ENCODE measurements around the gene RECK.
A peak's percentile ranks its signal among the peaks of the same experiment; 100 is the strongest.
"Not testable (repeated sequence)": the region's sequence is repeated elsewhere in the genome, so short reads cannot be mapped to it uniquely, and the experiment has no call there.

RECK gene

GRCh38 chr9:36064448-36065037 is 27.8 kb downstream of the RECK start:
- DNase-seq = no peak

GRCh38 chr9:36074055-36074454 is 37.3 kb downstream of the RECK start:
- DNase-seq = no peak

GRCh38 chr9:36074870-36075532 is 38.3 kb downstream of the RECK start:
- peak; percentile 31 to 51 for DNase-seq

GRCh38 chr9:36078051-36078450 is 41.3 kb downstream of the RECK start:
- no peak for DNase-seq

GRCh38 chr9:36080519-36080918 is 43.8 kb downstream of the RECK start:
- DNase-seq = no peak

- DNase-seq = no peak
Measured at GRCh38 chr9:36082931-36083330, 46.2 kb downstream of the RECK start.

GRCh38 chr9:36086442-36086841 is 49.7 kb downstream of the RECK start:
- no peak for DNase-seq

- DNase-seq = not testable (repeated sequence)
Measured at GRCh38 chr9:36087054-36087453, 50.3 kb downstream of the RECK start.

GRCh38 chr9:36088020-36088419 is 51.3 kb downstream of the RECK start:
- no peak for DNase-seq

- DNase-seq = no peak
Measured at GRCh38 chr9:36091026-36091953, 54.6 kb downstream of the RECK start.

- DNase-seq = no peak
Measured at GRCh38 chr9:36092014-36092413, 55.3 kb downstream of the RECK start.

- no peak for DNase-seq
Measured at GRCh38 chr9:36092509-36093215, 55.9 kb downstream of the RECK start.

- DNase-seq = no peak
Measured at GRCh38 chr9:36093384-36093783, 56.7 kb downstream of the RECK start.

GRCh38 chr9:36099718-36100117 is 63.0 kb downstream of the RECK start:
- no peak for DNase-seq

GRCh38 chr9:36100532-36100931 is 63.8 kb downstream of the RECK start:
- no peak for DNase-seq

GRCh38 chr9:36101916-36102741 is 65.4 kb downstream of the RECK start:
- no peak for DNase-seq

GRCh38 chr9:36102742-36103495 is 66.2 kb downstream of the RECK start:
- DNase-seq = peak; percentile 62 to 78

GRCh38 chr9:36109071-36109470 is 72.4 kb downstream of the RECK start:
- DNase-seq = no peak

GRCh38 chr9:36110434-36110833 is 73.7 kb downstream of the RECK start:
- no peak for DNase-seq

GRCh38 chr9:36112516-36112915 is 75.8 kb downstream of the RECK start:
- no peak for DNase-seq

- DNase-seq = no peak
Measured at GRCh38 chr9:36113999-36114398, 77.3 kb downstream of the RECK start.

All from hippocampal formation (tissue), 2 donors.